Omental fat pad (tissue), 4 donors: ENCODE measurements around the gene RPN2. TPM values are rescaled to one million over a fixed set of nuclear protein-coding genes. Genes with fewer than 3 reads are reported as not detected.

Source experiments
- ATAC-seq: fragments of 150-250 bp; one replicate; pipeline ENCODE4 v1.9.1; 2016; ENCODE audit warnings: mild to moderate bottlenecking, moderate library complexity; ENCODE audit not compliant: low FRiP score
- DNase-seq: peaks from one replicate; pipeline ENCODE4 v3.0.0-alpha.2; 2019; ENCODE audit warnings: low spot score
- total RNA-seq, 4 donors: library from RNA; depleted of rRNA; stranded (reverse); fragments of >200 nt; gene quantifications; one replicate each; pipeline ENCODE4 v1.1.0, GENCODE V29; 2016
- TF ChIP-seq, protein P1 (sequence below), 3 donors: fragments of 450-650 bp; IDR thresholded peaks; one replicate each; pipeline ENCODE4 v1.5.1; 2016 to 2017; ENCODE audit warnings: antibody characterized with exemption in 3 of 3, mild to moderate bottlenecking in 3 of 3, moderate library complexity in 2 of 3

Gene RPN2
- total RNA-seq, 4 donors from 2014 or later = 105 to 168 (median 156) TPM

DNA sequence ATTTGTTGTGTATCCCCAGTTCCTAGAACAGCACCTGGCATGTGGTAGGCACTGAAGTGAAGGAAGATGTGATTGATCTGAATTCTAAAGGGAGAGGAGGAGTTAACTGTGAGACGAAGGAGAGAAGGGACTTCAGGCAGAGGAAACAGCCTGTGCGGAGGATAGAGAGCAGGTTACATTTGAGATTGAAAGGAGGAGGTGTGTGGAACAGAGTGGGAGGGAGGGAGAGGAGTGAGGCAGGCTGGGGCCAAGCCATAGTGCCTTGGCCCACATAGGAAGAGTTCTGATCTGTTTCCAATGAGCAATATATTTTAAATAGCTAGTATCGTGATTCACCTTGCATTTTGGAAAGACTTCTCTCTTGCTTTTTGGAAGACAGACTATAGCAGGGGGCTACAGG, 14.1 kb downstream of the RPN2 start:
- ATAC-seq = no peak
- TF ChIP-seq, protein P1, sequence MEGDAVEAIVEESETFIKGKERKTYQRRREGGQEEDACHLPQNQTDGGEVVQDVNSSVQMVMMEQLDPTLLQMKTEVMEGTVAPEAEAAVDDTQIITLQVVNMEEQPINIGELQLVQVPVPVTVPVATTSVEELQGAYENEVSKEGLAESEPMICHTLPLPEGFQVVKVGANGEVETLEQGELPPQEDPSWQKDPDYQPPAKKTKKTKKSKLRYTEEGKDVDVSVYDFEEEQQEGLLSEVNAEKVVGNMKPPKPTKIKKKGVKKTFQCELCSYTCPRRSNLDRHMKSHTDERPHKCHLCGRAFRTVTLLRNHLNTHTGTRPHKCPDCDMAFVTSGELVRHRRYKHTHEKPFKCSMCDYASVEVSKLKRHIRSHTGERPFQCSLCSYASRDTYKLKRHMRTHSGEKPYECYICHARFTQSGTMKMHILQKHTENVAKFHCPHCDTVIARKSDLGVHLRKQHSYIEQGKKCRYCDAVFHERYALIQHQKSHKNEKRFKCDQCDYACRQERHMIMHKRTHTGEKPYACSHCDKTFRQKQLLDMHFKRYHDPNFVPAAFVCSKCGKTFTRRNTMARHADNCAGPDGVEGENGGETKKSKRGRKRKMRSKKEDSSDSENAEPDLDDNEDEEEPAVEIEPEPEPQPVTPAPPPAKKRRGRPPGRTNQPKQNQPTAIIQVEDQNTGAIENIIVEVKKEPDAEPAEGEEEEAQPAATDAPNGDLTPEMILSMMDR (IDR thresholded peaks at IDR 0.05) = no peak
- no peak for DNase-seq

GRCh38 chr20:37193821-37194220, 14.7 kb downstream of the RPN2 start:
- no peak for ATAC-seq
- DNase-seq = no peak
- TF ChIP-seq, protein P1 (IDR thresholded peaks at IDR 0.05) = no peak

- no peak for DNase-seq
- ATAC-seq = no peak
- TF ChIP-seq, protein P1 (IDR thresholded peaks at IDR 0.05) = no peak
Measured at GRCh38 chr20:37194621-37195417, 15.7 kb downstream of the RPN2 start.

GRCh38 chr20:37198932-37199660, 20.0 kb downstream of the RPN2 start:
- ATAC-seq (no peak), DNase-seq (no peak)
- TF ChIP-seq, protein P1 (IDR thresholded peaks at IDR 0.05) = no peak

DNA sequence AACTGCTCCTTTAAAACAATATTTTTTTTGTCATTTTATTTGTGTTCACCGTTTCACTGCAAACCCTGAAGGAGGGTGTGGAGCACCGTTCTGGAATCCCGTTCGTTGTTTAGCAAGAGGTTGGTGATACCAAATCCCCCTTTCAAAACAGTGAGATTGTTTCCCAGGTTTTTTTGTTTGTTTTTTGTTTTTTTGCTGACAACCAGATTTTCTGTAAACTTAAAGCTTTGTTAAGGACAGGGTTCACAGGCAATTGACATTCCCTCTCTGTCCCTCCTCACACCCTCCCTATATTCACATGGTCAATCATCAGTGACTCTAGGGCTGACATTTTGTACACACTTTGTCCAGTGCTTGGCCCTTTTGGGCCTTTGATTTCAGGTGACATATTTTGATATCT, 21.2 kb downstream of the RPN2 start:
- DNase-seq (no peak), ATAC-seq (no peak)
- TF ChIP-seq, protein P1 (IDR thresholded peaks at IDR 0.05) = no peak

DNA sequence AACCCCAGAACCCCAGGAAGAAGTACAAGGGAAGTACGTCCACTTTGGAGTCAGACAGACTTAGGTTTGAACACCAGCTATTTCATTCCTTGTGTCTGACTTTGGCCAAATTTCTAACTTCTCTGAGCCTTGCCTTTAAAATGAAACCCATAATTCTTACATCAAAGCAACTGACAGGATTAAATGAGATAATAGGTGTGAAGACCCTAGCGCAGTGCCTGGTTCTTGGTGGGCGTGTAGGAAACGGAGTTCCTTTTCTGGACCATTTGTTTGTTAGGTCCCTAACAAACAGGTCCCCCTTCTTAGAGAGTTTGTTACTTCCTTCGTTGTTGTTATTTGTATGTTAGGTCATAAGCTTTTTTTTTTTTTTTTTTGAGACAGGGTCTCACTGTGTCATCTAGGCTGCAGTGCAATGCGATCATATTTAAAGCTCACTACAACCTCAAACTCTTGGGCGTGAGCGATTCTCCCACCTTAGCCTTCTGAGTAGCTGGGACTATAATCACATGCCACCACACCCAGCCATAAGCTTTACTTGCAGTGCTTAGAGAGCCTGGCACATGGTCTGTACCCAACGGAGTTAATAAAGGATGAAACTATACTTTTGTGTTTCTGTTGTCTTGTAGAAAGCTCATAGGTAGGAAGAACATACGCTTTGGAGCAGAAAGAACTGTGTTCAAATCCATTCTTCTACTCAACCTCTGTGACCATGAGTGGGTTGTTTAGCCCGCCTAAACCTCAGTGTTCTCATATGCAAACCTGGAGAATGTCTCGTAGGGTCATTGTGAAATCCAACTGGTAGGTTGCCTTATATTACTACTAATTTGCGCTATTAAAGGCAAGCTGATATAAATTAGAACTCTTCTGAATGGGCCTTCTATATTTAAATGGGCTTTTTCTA, 22.0 kb downstream of the RPN2 start:
- no peak for DNase-seq
- no peak for ATAC-seq
- TF ChIP-seq, protein P1 (IDR thresholded peaks at IDR 0.05) = no peak
